COR-L47 (cell line): ENCODE results near the gene P3R3URF.

Source experiments
- DNase-seq: peaks from one replicate; lab custom pipeline; 2025; lab: John Stamatoyannopoulos, UW

The P3R3URF gene

GRCh38 chr1:46193984-46194570, 17.8 kb upstream of the P3R3URF start:
- DNase-seq = no peak

DNA sequence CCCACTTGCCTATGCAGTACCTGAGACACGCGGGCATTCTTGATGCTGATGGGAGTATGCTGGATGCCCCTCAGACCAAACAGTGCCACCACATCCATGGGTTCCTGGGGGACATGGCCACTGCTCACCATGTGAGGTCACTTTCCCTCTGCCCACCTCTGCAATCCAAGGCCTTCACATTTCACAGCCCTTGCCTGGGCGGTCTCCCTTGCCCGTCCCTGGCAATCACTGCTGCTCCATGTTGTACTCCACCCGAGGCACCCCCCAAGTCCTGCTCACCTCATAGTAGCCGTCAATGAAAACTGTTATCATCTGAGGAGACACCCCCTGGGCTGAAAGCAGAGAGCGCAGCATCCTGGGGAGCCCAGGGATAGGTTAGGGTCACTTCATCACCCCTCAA, 17.0 kb upstream of the P3R3URF start:
- DNase-seq = no peak

DNA sequence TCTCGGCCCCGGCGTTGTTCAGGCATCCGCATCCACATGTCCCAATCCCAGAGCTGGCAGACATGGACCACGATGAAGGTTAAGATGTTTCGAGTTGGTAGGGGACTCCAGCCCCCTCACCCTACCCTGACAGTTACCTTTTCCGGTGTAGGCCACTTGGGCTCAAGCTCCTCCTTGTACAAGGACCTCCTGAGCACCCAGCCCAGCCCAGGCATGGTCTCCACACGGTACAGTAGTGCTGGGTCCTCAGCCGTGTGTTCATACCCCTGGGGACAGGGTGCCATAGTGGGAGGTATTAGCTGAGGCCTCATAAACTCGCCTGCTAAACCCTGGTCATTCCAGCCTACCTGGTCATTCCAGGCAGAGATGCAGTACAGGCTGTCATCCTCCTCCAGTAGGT, 15.9 kb upstream of the P3R3URF start:
- DNase-seq = no peak

GRCh38 chr1:46191033-46191701, 14.9 kb upstream of the P3R3URF start:
- no peak for DNase-seq

GRCh38 chr1:46190539-46190938, 14.3 kb upstream of the P3R3URF start:
- DNase-seq = no peak

DNA sequence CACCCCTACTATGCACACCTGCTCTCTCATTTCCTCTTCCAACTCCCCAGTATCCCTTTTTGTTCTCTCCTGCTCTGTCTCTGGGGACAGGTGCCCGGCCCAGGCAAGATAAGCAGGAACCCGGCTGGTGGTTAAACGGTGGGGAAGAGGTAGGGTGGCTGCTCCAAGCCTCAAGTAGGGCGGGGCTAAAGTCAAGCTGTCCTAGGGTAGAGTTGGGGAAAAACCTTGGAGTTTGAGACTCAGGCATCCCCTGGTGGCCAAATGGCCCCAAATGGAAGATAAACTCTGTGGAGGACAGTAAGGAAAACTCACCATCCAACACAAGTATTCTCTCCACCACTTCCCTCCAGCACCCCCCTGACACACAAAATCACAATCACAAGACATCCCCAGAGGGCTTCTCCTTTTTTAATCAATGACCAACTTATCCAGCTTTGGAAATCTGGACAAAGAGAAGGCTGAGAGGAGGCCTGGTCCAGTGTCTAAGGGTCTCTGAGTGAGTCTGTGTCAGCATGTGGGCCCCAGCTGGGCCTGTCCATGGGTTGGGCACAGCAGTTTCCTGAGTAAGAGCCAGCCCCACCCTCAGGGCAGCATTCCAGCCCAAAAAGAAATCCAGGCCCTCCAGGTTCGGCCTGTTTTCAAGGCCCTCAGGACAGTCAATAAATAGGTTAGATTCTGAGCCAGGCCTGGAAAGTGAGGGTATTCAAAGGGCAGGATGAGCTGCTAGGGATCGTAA, 12.2 kb upstream of the P3R3URF start:
- peak; percentile 12 for DNase-seq

DNA sequence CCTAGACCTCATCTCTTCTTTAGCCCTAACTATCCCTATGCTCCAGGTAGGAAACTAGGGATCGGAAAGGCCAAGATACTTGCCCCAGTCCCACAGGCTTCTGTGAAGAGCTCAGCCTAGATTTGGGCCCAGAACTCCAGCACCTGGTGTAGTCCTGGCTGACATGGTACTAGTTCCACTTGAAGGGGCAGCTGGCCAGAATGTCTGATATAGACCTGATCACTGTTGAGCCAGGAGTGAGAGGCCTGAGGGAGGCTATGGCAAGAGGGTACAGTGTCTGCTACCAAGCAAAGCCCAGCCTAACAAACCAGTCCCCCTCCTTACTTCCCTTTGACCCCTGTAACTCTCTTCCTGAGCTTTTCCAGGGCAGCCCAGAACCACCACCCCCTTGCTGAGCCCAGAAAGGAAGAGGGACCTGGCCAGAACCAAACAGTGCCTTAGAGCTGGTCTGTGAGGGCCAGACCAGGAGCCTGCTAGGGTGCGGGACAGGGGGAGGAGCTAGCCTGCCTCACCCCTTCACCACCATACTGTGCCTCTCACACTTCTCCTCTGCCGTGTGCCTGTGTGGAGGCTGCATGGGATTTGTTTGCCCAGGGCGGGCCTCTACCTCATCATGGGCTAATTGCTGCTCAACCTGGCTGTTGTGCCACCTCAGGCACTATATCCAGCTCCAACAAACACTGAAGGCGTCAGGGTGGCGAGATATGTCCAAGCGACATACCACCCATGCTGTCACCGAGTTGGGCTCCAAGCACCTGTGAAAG, 11.0 kb upstream of the P3R3URF start:
- DNase-seq = peak; percentile 80

DNA sequence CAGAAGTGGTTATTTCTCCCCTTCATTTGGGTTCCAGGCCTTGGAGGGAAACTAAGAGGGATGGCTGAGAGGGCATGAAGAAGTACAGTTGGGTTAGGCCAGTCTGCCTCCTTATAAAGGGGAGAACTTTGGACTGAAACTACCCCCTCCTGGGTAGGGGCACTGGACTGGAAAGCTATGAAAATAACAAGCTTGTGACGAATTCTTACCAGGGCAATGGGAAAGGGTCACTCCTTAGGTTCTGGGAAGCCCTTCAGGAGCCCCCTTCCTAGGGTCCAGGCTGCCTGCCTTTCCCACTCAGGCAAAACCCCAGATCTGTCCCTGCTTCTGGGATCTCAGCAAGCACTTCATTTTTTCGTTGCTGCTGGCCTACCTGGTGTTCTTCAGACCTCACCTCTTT, 9.8 kb upstream of the P3R3URF start:
- DNase-seq = no peak

- DNase-seq = no peak
These were observed 8.8 kb upstream of the P3R3URF start for GRCh38 chr1:46184920-46185658.

DNA sequence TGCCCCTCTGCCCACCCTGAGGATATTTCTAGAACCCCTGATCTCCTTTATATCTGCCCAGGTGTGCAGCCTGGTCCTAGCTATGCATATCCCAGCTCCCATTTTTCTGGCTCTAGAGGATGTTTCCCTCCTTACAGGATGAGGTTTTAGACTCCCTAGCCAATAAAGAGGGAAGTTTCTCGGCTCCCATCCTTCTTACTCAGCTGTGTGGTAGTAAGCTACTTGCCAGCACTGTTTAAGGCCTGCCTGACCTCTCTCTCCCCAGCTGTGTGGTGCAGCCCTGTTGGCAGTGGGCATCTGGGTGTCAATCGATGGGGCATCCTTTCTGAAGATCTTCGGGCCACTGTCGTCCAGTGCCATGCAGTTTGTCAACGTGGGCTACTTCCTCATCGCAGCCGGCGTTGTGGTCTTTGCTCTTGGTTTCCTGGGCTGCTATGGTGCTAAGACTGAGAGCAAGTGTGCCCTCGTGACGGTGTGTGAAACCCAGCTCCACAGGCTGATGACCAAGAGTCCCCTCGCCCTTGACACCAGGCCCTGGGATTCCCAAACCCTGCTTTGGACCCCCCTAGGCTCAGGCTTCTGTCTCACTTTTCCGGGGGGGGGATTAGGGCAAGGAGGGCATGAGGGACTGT, 7.8 kb upstream of the P3R3URF start:
- no peak for DNase-seq

- peak; percentile 53 for DNase-seq
These were observed 7.0 kb upstream of the P3R3URF start for GRCh38 chr1:46183079-46183847.

GRCh38 chr1:46181343-46182260, 5.3 kb upstream of the P3R3URF start:
- DNase-seq = no peak

DNA sequence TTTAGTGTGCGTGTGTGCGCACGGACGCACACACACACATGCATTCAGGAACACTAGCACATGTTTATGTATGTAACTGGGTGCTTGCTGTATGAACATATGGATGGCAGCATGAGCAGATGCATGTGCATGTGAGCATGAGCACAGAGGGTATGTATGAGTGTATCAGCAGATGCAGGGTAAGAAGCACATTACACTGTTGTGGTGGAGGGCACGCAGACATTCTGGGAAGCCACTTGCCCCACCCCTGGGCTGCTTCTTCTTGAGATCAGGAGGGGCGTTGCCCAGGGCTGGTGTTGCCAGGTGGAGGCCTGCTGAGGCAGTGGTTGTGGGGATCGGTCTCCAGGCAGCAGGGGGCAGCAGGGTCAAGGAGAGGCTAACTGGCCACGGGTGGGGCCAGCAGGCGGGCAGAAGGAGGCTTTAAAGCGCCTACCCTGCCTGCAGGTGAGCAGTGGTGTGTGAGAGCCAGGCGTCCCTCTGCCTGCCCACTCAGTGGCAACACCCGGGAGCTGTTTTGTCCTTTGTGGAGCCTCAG, 3.9 kb upstream of the P3R3URF start:
- peak; percentile 35 for DNase-seq

DNA sequence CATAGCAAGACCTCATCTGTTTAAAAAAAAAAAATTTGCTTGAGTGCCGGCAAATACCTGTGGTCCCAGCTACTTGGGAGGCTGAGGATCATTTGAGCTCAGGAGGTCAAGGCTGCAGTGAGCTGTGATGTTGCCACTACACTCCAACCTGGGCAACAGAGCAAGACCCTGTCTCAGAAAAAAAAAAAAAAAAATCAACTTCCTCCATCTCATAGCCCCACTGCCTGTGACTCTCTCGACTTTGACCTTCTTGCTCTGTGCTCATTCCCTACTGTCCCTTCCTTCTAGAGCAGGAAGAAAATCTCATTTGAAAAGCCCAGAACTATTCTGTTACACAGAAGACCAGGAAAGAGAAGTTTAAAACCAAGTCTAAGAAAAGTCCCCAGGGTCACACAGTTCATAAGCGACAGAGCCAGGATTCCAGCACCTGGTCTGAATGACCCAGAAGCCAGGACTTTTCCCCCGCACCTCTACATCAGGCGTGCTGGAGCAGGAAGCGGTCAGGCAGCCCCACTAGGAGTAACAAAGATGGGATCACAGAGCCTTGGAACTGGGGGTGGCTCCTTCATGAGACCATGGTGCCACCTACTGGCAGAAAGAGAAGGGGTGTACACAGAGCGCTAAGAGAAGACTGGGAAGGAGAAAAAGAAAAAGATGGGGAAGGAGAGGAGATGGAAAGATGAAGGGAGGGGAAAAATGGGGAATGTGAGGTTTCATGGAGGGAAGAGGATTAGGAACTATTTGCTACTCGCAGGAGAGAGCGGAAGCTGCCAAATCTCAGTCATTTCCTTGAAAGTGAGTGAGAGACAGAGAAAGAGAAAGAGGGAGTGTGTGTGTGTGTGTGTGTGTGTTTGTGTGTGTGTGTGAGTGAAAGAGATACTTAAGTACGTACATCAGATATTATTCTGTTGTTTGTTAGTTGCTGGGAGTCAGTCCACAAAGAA, 3.1 kb upstream of the P3R3URF start:
- DNase-seq = peak; percentile 77

- DNase-seq = no peak
These were observed 1.0 kb downstream of the P3R3URF start for GRCh38 chr1:46175243-46175642.

DNA sequence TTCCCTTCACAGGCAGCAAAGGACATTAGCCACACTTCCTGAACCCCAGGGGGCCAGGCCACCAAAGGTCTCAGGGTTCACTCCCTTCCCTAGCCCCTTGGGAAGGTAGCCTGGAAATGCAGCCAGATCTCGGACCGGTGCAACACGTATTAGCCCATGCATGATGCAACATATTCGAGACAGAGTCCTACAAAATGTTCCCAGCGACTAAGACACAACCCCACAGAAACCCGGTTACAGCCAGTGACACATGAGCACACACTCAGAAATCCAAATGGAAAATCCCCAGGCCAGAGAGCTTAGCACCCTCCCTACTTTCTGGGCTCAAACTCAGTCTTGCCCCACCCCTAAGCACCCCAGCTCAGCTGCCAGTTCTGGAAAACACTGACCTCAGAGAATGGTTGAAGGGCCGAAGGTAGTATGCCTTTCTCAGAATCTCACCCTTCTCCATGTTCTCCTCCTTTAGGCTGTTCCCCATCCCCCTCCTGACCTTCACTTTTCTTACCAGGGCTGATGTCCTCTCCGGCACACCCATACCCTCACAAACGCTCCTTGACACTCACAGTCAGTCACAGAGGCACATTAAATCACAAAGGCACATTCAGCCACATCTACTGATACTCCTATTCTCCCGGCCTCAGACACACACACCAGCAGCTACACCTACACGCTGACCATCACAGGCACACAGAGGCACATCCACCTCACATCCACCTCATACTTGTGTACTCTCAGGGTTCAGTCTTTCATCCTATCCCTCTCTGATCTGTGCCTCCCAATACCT, 1.6 kb downstream of the P3R3URF start, which contains the start of gene TSPAN1:
TSPAN1 (plus strand) TSS at position 640 of the 784 bp plus-strand sequence. CDS start 6,021 bp downstream, outside the sequence.
- DNase-seq = no peak

DNA sequence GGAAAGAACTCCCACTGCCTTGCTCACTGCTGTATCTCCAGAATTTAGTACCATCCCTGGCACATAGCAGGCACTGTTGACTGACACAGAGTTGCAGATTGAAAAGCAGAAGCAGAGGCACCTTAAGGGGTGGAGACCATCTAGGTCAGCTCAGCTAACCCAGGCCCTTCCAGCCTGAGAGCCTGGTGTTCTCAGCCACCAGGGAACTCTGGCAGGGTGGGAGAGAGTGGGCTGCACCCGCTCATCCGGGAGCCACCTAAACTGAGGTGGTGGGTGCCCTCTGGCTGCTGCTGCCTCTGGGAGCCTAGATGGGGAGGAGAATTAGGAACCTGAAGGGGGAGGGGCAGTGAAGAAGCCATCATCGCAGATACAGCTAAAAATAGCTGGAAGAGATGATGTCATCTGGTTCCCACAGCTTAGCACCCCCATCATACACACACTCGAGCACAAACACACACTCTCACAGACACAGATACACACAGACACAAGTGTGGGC, 2.9 kb downstream of the P3R3URF start:
- DNase-seq = no peak
